ENCODE data around the gene SLX4IP.

GRCh38 chr20:10476319-10476724 is 41.2 kb downstream of the SLX4IP start:
- TF ChIP-seq POLR2A (IDR thresholded peaks at IDR 0.05) (no peak), CTCF (IDR thresholded peaks at IDR 0.05 in 8 of 11, conservative IDR thresholded peaks at IDR 0.05 in 3 of 11) (peak in 1 of 11 experiments; percentile 23)
